B cell (primary cell): ENCODE measurements around the gene MTHFD1L.

Source experiments
- CTCF ChIP-seq: fragments of 200-600 bp; IDR thresholded peaks from one replicate; pipeline ENCODE4 v1.8.0; 2022; ENCODE audit warnings: antibody characterized with exemption, mild to moderate bottlenecking
- EZH2 ChIP-seq: IDR thresholded peaks from 2 replicates; pipeline ENCODE4 v1.6.1; 2012; ENCODE audit warnings: borderline replicate concordance, low read depth, mild to moderate bottlenecking, moderate library complexity, low read length; ENCODE audit not compliant: insufficient read depth, poor library complexity, severe bottlenecking

GRCh38 chr6:150939399-150939798, 73.9 kb downstream of the MTHFD1L start:
- no peak for TF ChIP-seq EZH2
- no peak for TF ChIP-seq CTCF
